ENCODE data around the gene WDR33. TPM values are rescaled to one million over a fixed set of nuclear protein-coding genes. Genes with fewer than 3 reads are reported as not detected.

The WDR33 gene
- total RNA-seq, 2 experiments from 2014 or later = 70.7 to 96.6 TPM

DNA sequence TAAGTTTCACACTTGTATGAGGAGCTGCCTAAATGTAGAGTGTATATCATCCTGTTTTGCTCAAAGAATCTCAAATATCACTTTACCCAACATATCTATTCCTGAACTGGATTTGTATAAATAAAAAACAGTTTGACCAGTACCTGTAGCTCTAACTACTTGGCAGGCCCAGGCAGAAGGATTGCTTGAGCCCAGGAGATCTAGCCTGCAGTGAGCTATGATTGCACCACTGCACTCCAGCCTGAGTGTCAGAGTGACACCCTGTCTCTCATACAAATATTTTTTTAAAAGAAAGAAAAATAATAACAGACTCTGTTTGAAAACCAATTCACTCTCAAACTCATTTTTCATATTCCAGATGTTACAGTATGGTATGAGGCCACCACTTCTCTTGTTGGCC lies 127.9 kb downstream of the WDR33 start:
- Histone ChIP-seq H3K36me3 (ENCODE audit: insufficient read depth, low read length) (no peaks in the 10 kb centered on the region), H2AFZ (ENCODE audit: low read length) (no peak overlapping the region), H3K9me3 (ENCODE audit: low read length) (peaks cover 4% of the 10 kb centered on the region; the same call in 1 of the 2 replicates), H4K20me1 (ENCODE audit: insufficient read depth, low read length) (no peaks in the 10 kb centered on the region), H3K9me2 (ENCODE audit: insufficient read depth, low read length) (no peaks in the 10 kb centered on the region), H3K4me3 (ENCODE audit: low read depth, low read length, poor library complexity, severe bottlenecking) (no peak overlapping the region), H3K4me2 (ENCODE audit: low read length) (no peak overlapping the region), H3K27ac (ENCODE audit: low read depth, low read length, poor library complexity, severe bottlenecking) (no peak overlapping the region), H3K79me2 (ENCODE audit: insufficient read depth, low read depth, low read length) (no peaks in the 10 kb centered on the region), H3K4me1 (ENCODE audit: insufficient read depth, low read length, poor library complexity, severe bottlenecking) (no peaks in the 10 kb centered on the region)
- no peak for DNase-seq (ENCODE audit: low spot score)
- no peak for TF ChIP-seq EZH2phosphoT487 (IDR thresholded peaks at IDR 0.05; ENCODE audit: borderline replicate concordance, low read depth, low read length)
- TF ChIP-seq, protein P1, sequence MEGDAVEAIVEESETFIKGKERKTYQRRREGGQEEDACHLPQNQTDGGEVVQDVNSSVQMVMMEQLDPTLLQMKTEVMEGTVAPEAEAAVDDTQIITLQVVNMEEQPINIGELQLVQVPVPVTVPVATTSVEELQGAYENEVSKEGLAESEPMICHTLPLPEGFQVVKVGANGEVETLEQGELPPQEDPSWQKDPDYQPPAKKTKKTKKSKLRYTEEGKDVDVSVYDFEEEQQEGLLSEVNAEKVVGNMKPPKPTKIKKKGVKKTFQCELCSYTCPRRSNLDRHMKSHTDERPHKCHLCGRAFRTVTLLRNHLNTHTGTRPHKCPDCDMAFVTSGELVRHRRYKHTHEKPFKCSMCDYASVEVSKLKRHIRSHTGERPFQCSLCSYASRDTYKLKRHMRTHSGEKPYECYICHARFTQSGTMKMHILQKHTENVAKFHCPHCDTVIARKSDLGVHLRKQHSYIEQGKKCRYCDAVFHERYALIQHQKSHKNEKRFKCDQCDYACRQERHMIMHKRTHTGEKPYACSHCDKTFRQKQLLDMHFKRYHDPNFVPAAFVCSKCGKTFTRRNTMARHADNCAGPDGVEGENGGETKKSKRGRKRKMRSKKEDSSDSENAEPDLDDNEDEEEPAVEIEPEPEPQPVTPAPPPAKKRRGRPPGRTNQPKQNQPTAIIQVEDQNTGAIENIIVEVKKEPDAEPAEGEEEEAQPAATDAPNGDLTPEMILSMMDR (conservative IDR thresholded peaks at IDR 0.05; ENCODE audit: low read length) = no peak
- POLR2A ChIA-PET = no interaction called here
- BruUV-seq (replicated peaks) = no TSS peak
- intact Hi-C loops (cut with micrococcal nuclease; ENCODE audit: unreplicated experiment) = no loop called here
- CTCF ChIA-PET (ENCODE audit: unreplicated experiment) = no interaction called here

DNA sequence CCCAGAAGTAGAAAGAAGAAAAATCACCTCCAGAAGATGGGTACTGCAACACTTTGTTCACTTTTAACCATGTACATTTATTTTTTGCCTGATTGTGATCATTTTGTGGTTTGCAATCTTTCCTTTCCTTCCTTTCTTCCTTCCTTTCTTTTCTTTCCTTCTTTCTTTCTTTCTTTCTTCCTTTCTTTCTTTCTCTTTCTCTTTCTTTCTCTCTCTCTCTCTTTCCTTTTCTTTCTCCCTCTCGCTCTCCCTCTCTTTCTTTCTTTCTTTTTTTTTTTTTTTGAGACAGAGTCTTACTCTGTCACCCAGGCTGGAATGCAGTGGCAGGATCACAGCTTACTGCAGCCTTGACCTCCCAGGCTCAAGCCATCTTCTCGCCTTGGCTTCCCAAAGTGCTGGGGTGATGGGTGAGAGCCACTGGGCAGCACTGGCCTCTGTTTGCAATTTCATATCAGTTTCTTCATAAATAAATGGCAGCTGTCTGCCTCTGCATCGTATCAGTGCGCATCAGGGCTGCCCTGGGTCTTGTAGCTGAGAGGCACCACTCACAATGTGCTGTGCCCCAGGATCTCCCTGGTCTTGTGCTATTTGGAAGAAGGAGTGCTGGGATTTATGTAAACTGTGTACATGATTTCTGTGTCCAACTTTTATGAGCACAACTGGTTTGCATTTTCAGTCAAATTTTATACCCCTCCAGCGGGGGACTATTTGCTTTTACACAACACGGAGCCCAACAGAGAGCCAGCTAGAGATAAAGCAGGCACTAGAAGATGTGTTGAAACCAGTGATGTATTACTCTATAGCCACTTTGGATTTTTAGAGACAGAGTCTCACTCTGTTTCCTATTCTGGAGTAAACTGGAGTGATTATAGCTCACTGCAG lies 128.8 kb downstream of the WDR33 start:
- Histone ChIP-seq H3K4me2 (ENCODE audit: low read length) (no peak overlapping the region), H4K20me1 (ENCODE audit: insufficient read depth, low read length) (no peaks in the 10 kb centered on the region), H3K36me3 (ENCODE audit: insufficient read depth, low read length) (no peaks in the 10 kb centered on the region), H3K9me2 (ENCODE audit: insufficient read depth, low read length) (no peaks in the 10 kb centered on the region), H3K9me3 (ENCODE audit: low read length) (no peaks in the 10 kb centered on the region), H3K27ac (ENCODE audit: low read depth, low read length, poor library complexity, severe bottlenecking) (no peak overlapping the region), H3K79me2 (ENCODE audit: insufficient read depth, low read depth, low read length) (no peaks in the 10 kb centered on the region), H3K4me3 (ENCODE audit: low read depth, low read length, poor library complexity, severe bottlenecking) (no peak overlapping the region), H2AFZ (ENCODE audit: low read length) (no peak overlapping the region), H3K4me1 (ENCODE audit: insufficient read depth, low read length, poor library complexity, severe bottlenecking) (no peaks in the 10 kb centered on the region)
- intact Hi-C loops (cut with micrococcal nuclease; ENCODE audit: unreplicated experiment) = no loop called here
- TF ChIP-seq, protein P1 (conservative IDR thresholded peaks at IDR 0.05; ENCODE audit: low read length) = no peak
- TF ChIP-seq EZH2phosphoT487 (IDR thresholded peaks at IDR 0.05; ENCODE audit: borderline replicate concordance, low read depth, low read length) = no peak
- ChIA-PET POLR2A (no interaction called here), CTCF (ENCODE audit: unreplicated experiment) (no interaction called here)
- no TSS peak for BruUV-seq (replicated peaks)
- DNase-seq (ENCODE audit: low spot score) = no peak

DNA sequence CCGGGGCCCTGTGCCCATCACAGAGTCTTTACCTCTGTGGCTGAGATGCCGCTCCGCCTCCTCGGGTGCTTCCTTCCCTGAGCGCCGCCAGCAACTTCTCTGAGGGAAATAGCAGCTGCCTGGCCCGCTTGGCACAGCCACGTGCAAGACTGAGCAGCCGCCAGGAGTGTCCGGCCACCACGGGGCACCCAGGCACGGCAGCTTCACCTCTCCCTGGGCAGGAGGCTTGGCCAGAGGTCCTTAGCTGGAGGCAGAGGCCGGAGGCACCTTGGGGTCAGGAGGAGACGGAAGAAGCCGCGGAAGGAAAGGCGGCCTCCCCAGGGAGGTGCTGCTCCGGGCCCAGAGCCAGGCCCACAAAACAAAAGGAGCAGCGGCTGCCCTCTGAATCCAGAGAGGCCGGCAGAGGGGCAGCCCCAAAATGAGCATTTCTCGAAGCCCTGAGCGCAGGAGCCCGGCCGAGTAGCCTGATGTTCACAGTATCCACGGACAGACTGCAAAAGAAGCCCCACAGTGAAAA lies 129.6 kb downstream of the WDR33 start:
- CTCF ChIA-PET (ENCODE audit: unreplicated experiment) = no interaction called here
- H3K4me2 ChIP-seq (ENCODE audit: low read length) = no peak overlapping the region
- TF ChIP-seq, protein P1 (conservative IDR thresholded peaks at IDR 0.05; ENCODE audit: low read length) = no peak
- no peak for TF ChIP-seq EZH2phosphoT487 (IDR thresholded peaks at IDR 0.05; ENCODE audit: borderline replicate concordance, low read depth, low read length)
- no peaks in the 10 kb centered on the region for H3K9me3 ChIP-seq (ENCODE audit: low read length)
- no peak overlapping the region for H2AFZ ChIP-seq (ENCODE audit: low read length)
- H3K9me2 ChIP-seq (ENCODE audit: insufficient read depth, low read length) = no peaks in the 10 kb centered on the region
- H3K27ac ChIP-seq (ENCODE audit: low read depth, low read length, poor library complexity, severe bottlenecking) = no peak overlapping the region
- POLR2A ChIA-PET = no interaction called here
- H3K36me3 ChIP-seq (ENCODE audit: insufficient read depth, low read length) = no peaks in the 10 kb centered on the region
- BruUV-seq (replicated peaks) = no TSS peak
- H3K4me1 ChIP-seq (ENCODE audit: insufficient read depth, low read length, poor library complexity, severe bottlenecking) = no peaks in the 10 kb centered on the region
- no peaks in the 10 kb centered on the region for H4K20me1 ChIP-seq (ENCODE audit: insufficient read depth, low read length)
- no peak for DNase-seq (ENCODE audit: low spot score)
- intact Hi-C loops (cut with micrococcal nuclease; ENCODE audit: unreplicated experiment) = no loop called here
- no peaks in the 10 kb centered on the region for H3K79me2 ChIP-seq (ENCODE audit: insufficient read depth, low read depth, low read length)
- no peak overlapping the region for H3K4me3 ChIP-seq (ENCODE audit: low read depth, low read length, poor library complexity, severe bottlenecking)

All from OCI-LY7 (cell line).